HEK293T (cell line): ENCODE measurements around the gene SRMS.

Source experiments
- ARNT ChIP-seq: fragments of 450-650 bp; IDR thresholded peaks from 2 replicates; pipeline ENCODE4 v1.6.1; 2017; ENCODE audit warnings: mild to moderate bottlenecking
- ELF4 ChIP-seq: fragments of 450-650 bp; IDR thresholded peaks from 2 replicates; pipeline ENCODE4 v1.6.1; 2017; ENCODE audit warnings: antibody characterized with exemption
- FOXM1 ChIP-seq: fragments of 450-650 bp; IDR thresholded peaks from 2 replicates; pipeline ENCODE4 v1.6.1; 2017; ENCODE audit warnings: mild to moderate bottlenecking, borderline replicate concordance
- HDGF ChIP-seq: fragments of 450-650 bp; IDR thresholded peaks from 2 replicates; pipeline ENCODE4 v1.6.1; 2017; ENCODE audit warnings: antibody characterized with exemption, borderline replicate concordance
- L3MBTL2 ChIP-seq: fragments of 450-650 bp; conservative IDR thresholded peaks from 2 replicates; pipeline ENCODE4 v1.6.1; 2016; ENCODE audit warnings: mild to moderate bottlenecking
- LEF1 ChIP-seq: fragments of 450-650 bp; IDR thresholded peaks from 2 replicates; pipeline ENCODE4 v1.6.1; 2017; ENCODE audit warnings: mild to moderate bottlenecking, borderline replicate concordance
- SP1 ChIP-seq: fragments of 450-650 bp; IDR thresholded peaks from 2 replicates; pipeline ENCODE4 v1.6.1; 2017
- SUZ12 ChIP-seq: fragments of 450-650 bp; IDR thresholded peaks from 2 replicates; pipeline ENCODE4 v1.6.1; 2016; ENCODE audit warnings: mild to moderate bottlenecking

GRCh38 chr20:63576311-63576710 is 28.8 kb upstream of the SRMS start:
- TF ChIP-seq SP1 (no peak), SUZ12 (no peak), ARNT (no peak), FOXM1 (no peak), LEF1 (no peak), HDGF (no peak), ELF4 (no peak), L3MBTL2 (no peak)
